ENCODE results near the gene LRRC4B.

DNA sequence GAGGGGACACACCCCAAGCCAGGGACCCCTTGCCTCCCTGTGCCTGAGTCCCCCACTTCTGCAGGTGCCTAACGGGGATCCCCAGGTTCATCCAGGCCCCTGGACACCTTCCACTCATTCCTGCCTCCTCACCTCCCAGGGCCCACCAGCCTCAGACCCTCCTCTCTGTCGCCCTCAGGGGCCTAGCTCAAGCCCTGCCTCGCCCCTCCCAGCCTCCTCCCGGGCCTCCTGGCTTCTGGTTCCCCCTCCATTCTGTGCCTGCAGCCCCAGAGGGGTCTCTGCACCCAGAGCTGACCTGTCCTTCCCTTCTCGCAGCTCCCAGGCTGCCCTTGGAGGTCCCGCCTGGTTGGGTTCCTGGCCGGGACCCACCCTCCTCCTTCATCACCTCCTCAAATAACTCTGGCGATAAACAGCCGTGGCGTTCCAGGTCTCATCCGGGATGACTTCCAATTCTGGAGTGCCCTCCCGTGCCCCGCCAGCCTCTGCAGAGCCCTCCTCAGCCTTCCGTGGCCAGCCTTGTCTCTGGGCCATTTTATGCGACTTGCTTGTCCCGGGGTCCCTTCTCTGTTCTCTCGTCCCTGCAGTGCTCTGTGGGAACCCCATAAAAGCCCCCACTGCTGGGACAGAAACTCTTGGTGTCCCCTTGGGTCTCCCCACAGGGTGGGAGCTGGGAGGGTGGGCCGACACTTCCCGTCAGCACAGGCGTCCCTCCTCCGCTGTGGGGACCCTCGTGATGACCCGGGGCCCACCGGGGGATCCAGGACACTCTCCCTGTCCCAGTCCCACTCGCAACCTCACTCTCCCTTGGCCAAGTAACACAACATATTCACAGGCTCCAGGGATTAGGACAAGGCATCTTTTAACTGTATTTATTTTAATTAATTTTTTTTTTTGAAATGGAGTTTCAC, 66.4 kb downstream of the LRRC4B start:
- TF ChIP-seq, protein P1, sequence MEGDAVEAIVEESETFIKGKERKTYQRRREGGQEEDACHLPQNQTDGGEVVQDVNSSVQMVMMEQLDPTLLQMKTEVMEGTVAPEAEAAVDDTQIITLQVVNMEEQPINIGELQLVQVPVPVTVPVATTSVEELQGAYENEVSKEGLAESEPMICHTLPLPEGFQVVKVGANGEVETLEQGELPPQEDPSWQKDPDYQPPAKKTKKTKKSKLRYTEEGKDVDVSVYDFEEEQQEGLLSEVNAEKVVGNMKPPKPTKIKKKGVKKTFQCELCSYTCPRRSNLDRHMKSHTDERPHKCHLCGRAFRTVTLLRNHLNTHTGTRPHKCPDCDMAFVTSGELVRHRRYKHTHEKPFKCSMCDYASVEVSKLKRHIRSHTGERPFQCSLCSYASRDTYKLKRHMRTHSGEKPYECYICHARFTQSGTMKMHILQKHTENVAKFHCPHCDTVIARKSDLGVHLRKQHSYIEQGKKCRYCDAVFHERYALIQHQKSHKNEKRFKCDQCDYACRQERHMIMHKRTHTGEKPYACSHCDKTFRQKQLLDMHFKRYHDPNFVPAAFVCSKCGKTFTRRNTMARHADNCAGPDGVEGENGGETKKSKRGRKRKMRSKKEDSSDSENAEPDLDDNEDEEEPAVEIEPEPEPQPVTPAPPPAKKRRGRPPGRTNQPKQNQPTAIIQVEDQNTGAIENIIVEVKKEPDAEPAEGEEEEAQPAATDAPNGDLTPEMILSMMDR (IDR thresholded peaks at IDR 0.05): no peak
- no peak for TF ChIP-seq POLR2A (IDR thresholded peaks at IDR 0.05)

Measured in lower leg skin (tissue), 3 donors.